BJ (cell line): ENCODE results near the gene EGFL7. TPM values are rescaled to one million over a fixed set of nuclear protein-coding genes. Genes with fewer than 3 reads are reported as not detected.

Source experiments
- CTCF ChIA-PET: fragments of 350-600 bp; formaldehyde crosslinking; extraction: SDS; loops from one replicate; lab custom pipeline; 2021; ENCODE audit warnings: antibody characterized with exemption, inconsistent platforms; lab: Yijun Ruan, JAX
- POLR2A ChIA-PET: fragments of 300-600 bp; sonication (Branson Sonifier 250); formaldehyde crosslinking; extraction: SDS; loops from one replicate; lab custom pipeline; 2021; ENCODE audit warnings: antibody characterized with exemption; lab: Charles Lee
- DNase-seq: peaks from one replicate; pipeline ENCODE4 v3.0.0-alpha.2; 2011; ENCODE audit warnings: low read depth
- H3K27me3 ChIP-seq: 2 replicates; pipeline ENCODE4 v1.6.0; 2011; ENCODE audit warnings: low read length; ENCODE audit not compliant: control insufficient read depth, insufficient read depth
- H3K36me3 ChIP-seq: 2 replicates; pipeline ENCODE4 v1.5.1; 2011; ENCODE audit warnings: low read length; ENCODE audit not compliant: control insufficient read depth, insufficient read depth
- H3K4me3 ChIP-seq: 2 replicates; pipeline ENCODE4 v1.5.1; 2011; ENCODE audit warnings: low read depth, mild to moderate bottlenecking, control low read depth, low read length
- polyA plus RNA-seq: library from polyadenylated mRNA; depleted of rRNA; stranded (reverse); fragments of >200 nt; gene quantifications from 2 replicates; pipeline ENCODE4 v1.2.3, GENCODE V29; 2011
- TF ChIP-seq, protein P1 (sequence below): IDR thresholded peaks from 2 replicates; pipeline ENCODE4 v1.5.1; 2011; ENCODE audit warnings: low read depth, mild to moderate bottlenecking, control low read depth, inconsistent platforms, low read length, moderate library complexity; ENCODE audit not compliant: insufficient read depth

The EGFL7 gene
- polyA plus RNA-seq, 1 experiment: 26.9 TPM

DNA sequence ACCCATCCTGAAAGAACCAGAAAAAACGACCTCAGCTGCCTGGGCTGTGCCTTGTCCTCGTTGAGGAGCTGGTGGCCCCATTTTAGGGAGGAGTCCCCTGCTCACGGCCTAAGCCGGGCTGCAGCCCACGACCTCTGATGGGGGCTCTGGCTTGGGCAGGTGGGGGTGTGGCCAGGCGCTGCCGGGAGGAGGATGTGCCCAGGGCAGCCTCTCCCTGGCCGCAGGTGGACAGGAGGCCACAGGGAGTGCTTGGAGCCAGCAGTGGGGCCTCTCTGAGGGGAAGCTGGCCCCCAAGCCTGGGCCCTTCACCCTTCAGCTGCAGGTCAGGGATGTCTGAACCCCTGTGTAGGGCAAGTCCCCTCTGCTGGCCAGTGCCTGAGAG, 52.2 kb downstream of the EGFL7 start:
- no peak for DNase-seq
- Histone ChIP-seq H3K27me3 (peaks cover 6% of the 10 kb centered on the region; the same call in 1 of the 2 replicates), H3K4me3 (no peak overlapping the region), H3K36me3 (no peaks in the 10 kb centered on the region)
- TF ChIP-seq, protein P1, sequence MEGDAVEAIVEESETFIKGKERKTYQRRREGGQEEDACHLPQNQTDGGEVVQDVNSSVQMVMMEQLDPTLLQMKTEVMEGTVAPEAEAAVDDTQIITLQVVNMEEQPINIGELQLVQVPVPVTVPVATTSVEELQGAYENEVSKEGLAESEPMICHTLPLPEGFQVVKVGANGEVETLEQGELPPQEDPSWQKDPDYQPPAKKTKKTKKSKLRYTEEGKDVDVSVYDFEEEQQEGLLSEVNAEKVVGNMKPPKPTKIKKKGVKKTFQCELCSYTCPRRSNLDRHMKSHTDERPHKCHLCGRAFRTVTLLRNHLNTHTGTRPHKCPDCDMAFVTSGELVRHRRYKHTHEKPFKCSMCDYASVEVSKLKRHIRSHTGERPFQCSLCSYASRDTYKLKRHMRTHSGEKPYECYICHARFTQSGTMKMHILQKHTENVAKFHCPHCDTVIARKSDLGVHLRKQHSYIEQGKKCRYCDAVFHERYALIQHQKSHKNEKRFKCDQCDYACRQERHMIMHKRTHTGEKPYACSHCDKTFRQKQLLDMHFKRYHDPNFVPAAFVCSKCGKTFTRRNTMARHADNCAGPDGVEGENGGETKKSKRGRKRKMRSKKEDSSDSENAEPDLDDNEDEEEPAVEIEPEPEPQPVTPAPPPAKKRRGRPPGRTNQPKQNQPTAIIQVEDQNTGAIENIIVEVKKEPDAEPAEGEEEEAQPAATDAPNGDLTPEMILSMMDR: no peak
- POLR2A ChIA-PET: no interaction called here
- CTCF ChIA-PET: interaction anchor here (1.0 to 1.5 kb wide), 2 partner anchors 43 to 227 kb away, joined by 3 to 7 read pairs; no protein-coding TSS in a partner anchor

DNA sequence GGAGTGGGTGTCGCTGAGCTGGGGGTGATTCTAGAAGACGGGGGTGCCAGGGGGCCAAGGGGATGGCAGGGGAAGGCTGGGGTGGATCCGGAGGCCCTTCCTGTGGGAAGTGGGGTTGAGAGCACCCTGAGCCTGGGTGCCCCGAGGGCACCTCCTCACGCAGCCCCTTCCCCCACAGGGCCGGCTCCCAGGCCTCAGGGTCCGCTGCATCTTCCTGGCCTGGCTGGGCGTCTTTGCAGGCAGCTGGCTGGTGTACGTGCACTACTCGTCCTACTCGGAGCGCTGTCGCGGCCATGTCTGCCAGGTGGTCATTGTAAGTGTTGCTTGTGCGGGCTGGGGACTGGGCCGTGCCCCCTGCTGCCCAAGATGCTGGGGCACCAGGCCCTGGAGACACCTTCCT, 54.7 kb downstream of the EGFL7 start:
- ChIA-PET POLR2A (no interaction called here), CTCF (no interaction called here)
- DNase-seq: no peak
- H3K36me3 ChIP-seq: peaks cover 8% of the 10 kb centered on the region
- no peak overlapping the region for H3K4me3 ChIP-seq
- TF ChIP-seq, protein P1: no peak
- H3K27me3 ChIP-seq: peaks cover 6% of the 10 kb centered on the region; the same call in 1 of the 2 replicates

DNA sequence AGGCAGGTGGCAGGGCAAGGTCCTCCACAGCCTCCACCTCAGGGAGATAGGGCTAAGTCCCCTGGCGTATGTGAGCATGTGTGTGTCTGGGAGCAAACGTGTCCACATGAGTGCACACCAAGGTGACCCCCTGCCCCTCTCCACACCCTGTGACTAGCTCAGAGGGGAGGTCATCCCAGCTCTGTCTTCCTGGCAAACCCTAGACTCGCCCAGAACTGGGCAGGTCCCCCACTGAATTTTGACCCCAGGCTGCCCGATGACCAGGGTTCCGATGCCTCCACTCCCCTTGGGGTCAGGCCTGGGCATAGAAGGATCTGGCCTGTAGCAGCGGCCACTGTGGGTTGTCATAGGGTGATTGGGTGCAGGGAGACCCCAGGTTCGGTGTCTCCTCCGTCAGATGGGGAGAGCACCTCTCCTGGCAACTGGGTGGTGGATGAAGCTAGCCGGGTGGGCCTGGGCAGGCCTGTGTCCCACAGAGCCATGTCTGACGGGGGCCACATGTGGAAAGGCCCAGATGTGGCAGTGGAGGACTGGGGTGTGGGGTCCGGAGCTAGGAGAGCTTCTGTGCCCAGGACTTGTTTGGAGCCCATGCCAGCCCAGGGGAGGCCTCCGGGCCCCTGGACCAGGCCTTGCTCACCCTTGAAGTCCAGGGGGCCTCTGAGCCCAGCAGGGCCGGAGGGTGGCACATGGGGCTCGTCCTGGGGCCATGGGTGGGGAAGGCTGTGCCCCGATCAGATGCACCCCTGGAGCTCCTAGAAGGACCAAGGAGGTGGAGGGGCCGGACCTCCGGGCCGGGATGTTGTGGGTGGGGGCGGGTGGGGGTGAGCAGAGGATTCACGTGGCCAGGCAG, 55.9 kb downstream of the EGFL7 start:
- POLR2A ChIA-PET: interaction anchor here (1.0 kb wide), 1 partner anchor 10 kb away, joined by 4 read pairs; no protein-coding TSS in a partner anchor
- peaks cover 19% of the 10 kb centered on the region for H3K36me3 ChIP-seq

DNA sequence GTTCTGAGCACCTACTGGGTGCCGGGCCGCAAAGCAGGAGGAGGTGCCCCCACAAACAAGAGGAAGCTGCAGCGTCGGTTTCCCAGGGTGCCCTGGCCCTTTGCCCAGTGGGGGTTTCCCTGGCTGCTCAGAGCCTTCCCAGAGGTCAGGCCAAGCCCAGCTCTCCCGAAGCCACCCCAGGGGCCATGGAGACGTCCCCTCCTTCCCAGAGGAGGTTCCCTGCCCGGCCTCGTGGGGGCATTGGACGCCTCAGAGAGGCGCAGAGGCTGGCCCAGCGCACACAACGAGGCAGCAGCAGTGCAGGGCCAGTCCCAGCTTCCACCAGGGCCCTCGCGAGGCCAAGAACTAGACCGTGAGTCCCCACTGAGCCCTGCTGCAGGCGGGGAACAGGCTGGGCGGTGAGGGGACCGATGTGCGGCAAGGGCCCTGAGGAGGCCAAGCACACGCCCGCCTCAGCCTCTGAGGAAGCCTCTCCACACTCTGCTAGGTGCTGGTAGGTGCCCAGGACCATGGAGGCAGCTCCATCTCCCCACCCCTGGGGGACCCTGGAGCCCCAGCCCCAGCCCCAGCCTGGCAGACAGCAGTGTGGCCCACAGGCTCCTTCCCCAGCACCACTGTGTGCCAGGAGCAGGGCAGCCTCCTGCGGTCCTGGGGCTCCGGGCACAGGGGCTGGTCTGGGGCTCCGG, 56.6 kb downstream of the EGFL7 start:
- ChIA-PET CTCF (no interaction called here), POLR2A (interaction anchor here (1.0 kb wide), 1 partner anchor 9 kb away, joined by 4 read pairs; no protein-coding TSS in a partner anchor)
- TF ChIP-seq, protein P1: no peak
- Histone ChIP-seq H3K27me3 (peaks cover 1% of the 10 kb centered on the region; the same call in 1 of the 2 replicates), H3K36me3 (peaks cover 25% of the 10 kb centered on the region), H3K4me3 (no peak overlapping the region)
- DNase-seq: no peak

More for the DNA sequence above, 55.9 kb downstream of the EGFL7 start:
- H3K4me3 ChIP-seq: no peak overlapping the region
- H3K27me3 ChIP-seq: peaks cover 3% of the 10 kb centered on the region; the same call in 1 of the 2 replicates
- CTCF ChIA-PET: no interaction called here
- no peak for DNase-seq
- TF ChIP-seq, protein P1: no peak

DNA sequence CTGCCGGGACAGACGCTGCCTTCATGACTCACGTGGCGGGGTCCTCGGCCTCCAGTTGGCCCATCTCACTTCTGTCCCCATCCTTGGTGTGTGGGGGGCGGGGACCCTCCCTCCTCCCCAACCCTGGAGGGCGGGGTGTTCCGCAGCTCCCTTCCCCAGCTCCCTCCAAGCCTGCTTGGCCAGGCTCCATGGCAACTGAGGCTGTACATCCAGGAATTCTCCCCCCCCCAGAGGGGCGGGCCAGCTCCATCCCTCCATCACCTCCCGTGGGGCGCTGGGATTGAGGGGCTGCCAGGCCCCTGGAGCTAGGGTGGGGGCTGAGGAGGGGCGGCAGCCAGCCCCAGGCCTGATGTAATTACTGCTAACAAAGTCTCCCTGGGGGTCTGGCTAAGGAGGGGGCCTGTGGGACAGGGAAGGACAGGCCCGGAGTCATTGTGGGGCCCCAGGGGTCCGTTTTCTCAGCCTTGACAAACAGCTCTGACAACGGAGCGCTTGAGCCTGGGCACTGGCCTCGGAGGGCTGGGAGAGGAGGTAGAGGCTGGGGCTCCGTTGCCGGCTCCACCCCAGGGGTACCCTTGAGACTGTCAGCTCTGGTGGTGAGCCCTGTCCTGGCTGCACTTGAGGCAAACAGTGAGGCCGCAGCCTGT, 57.7 kb downstream of the EGFL7 start:
- H3K27me3 ChIP-seq: peaks cover 1% of the 10 kb centered on the region; the same call in 1 of the 2 replicates
- ChIA-PET POLR2A (no interaction called here), CTCF (interaction anchor here (0.8 kb wide), 1 partner anchor 46 kb away, joined by 3 read pairs; no protein-coding TSS in a partner anchor)
- H3K36me3 ChIP-seq: peaks cover 32% of the 10 kb centered on the region
- TF ChIP-seq, protein P1: no peak
- H3K4me3 ChIP-seq: no peak overlapping the region
- no peak for DNase-seq
